IMR-90 (cell line): ENCODE results near the gene LRRC57. TPM values are rescaled to one million over a fixed set of nuclear protein-coding genes. Genes with fewer than 3 reads are reported as not detected.

ENCODE experiments used
- ATAC-seq: fragments of 200-7000 bp; cut with Tn5 transposase; 2 replicates; pipeline ENCODE4 v1.9.1; 2020; ENCODE audit warnings: low read depth, mild to moderate bottlenecking, moderate library complexity
- BruUV-seq: library from RNA; stranded (reverse); fragments of 400-500 nt; replicated peaks from 2 replicates; lab custom pipeline; 2021; lab: Mats Ljungman, UMichigan
- CTCF ChIA-PET: fragments of 300-600 bp; formaldehyde crosslinking; extraction: SDS; loops from one replicate; lab custom pipeline; 2021; ENCODE audit warnings: antibody characterized with exemption; lab: Yijun Ruan, JAX
- POLR2A ChIA-PET: fragments of 300-600 bp; sonication (Branson Sonifier 250); formaldehyde crosslinking; loops from one replicate; lab custom pipeline; 2022; ENCODE audit warnings: antibody characterized with exemption; ENCODE audit not compliant: unreplicated experiment; lab: Charles Lee
- DNase-seq: peaks from one replicate; pipeline ENCODE4 v3.0.0; 2013
- H2AFZ ChIP-seq: replicated peaks from 2 replicates; pipeline ENCODE3; 2013; ENCODE audit warnings: low read length, mild to moderate bottlenecking; ENCODE audit not compliant: poor library complexity
- H2AK5ac ChIP-seq: 2 replicates; pipeline ENCODE4 v1.6.1; 2013; ENCODE audit warnings: low read depth, low read length, inconsistent platforms
- H2AK9ac ChIP-seq: replicated peaks from 2 replicates; pipeline ENCODE3; 2013; ENCODE audit warnings: mild to moderate bottlenecking, low read depth, low read length, moderate library complexity; ENCODE audit not compliant: poor library complexity
- H2BK120ac ChIP-seq: 2 replicates; pipeline ENCODE4 v1.6.1; 2013; ENCODE audit warnings: low read depth, low read length, inconsistent platforms
- H2BK15ac ChIP-seq: 3 replicates; pipeline ENCODE4 v1.6.1; 2013; ENCODE audit warnings: low read depth, low read length, inconsistent platforms
- H2BK20ac ChIP-seq: 2 replicates; pipeline ENCODE4 v1.6.1; 2013; ENCODE audit warnings: low read depth, mild to moderate bottlenecking, inconsistent platforms, low read length, moderate library complexity
- H2BK5ac ChIP-seq: 2 replicates; pipeline ENCODE4 v1.6.1; 2013; ENCODE audit warnings: mild to moderate bottlenecking, low read depth, low read length, inconsistent platforms; ENCODE audit not compliant: poor library complexity, severe bottlenecking
- H3K14ac ChIP-seq: replicated peaks from 2 replicates; pipeline ENCODE4 v1.6.1; 2013; ENCODE audit warnings: low read depth, low read length, inconsistent platforms
- H3K18ac ChIP-seq: 2 replicates; pipeline ENCODE4 v1.6.1; 2013; ENCODE audit warnings: low read depth, low read length, control low read depth
- H3K23ac ChIP-seq: 2 replicates; pipeline ENCODE4 v1.6.1; 2013; ENCODE audit warnings: low read depth, low read length, inconsistent platforms
- H3K27ac ChIP-seq: 2 replicates; pipeline ENCODE4 v1.5.1; 2013; ENCODE audit warnings: mild to moderate bottlenecking, control low read depth, low read length; ENCODE audit not compliant: insufficient read depth
- H3K27me3 ChIP-seq: 2 replicates; pipeline ENCODE4 v1.6.1; 2013; ENCODE audit warnings: low read length; ENCODE audit not compliant: control insufficient read depth, insufficient read depth
- H3K36me3 ChIP-seq: 2 replicates; pipeline ENCODE4 v1.6.1; 2013; ENCODE audit warnings: low read length, mixed read lengths; ENCODE audit not compliant: control insufficient read depth, insufficient read depth
- H3K4ac ChIP-seq: 2 replicates; pipeline ENCODE4 v1.6.1; 2013; ENCODE audit warnings: low read depth, low read length, inconsistent platforms
- H3K4me1 ChIP-seq: 2 replicates; pipeline ENCODE4 v1.6.1; 2013; ENCODE audit warnings: low read length, mixed read lengths; ENCODE audit not compliant: control insufficient read depth, insufficient read depth
- H3K4me2 ChIP-seq: 2 replicates; pipeline ENCODE4 v1.6.1; 2013; ENCODE audit warnings: low read depth, mild to moderate bottlenecking, control low read depth, low read length, moderate library complexity
- H3K4me3 ChIP-seq: 2 replicates; pipeline ENCODE4 v1.5.1; 2013; ENCODE audit warnings: low read depth, mild to moderate bottlenecking, control low read depth, low read length, moderate library complexity; ENCODE audit not compliant: insufficient read depth
- H3K56ac ChIP-seq: 2 replicates; pipeline ENCODE4 v1.6.1; 2013; ENCODE audit warnings: low read length, inconsistent platforms; ENCODE audit not compliant: insufficient read depth; ENCODE audit errors: extremely low read depth
- H3K79me1 ChIP-seq, 2 experiments: 2 replicates each; pipeline ENCODE4 v1.6.1; 2013; ENCODE audit warnings: low read length in 2 of 2, inconsistent platforms in 1 of 2, low read depth in 1 of 2
- H3K9ac ChIP-seq: 2 replicates; pipeline ENCODE4 v1.6.1; 2013; ENCODE audit warnings: low read depth, low read length, control low read depth
- H3K9me1 ChIP-seq: 2 replicates; pipeline ENCODE4 v1.6.1; 2013; ENCODE audit warnings: low read length, inconsistent platforms; ENCODE audit not compliant: insufficient read depth
- H3K9me3 ChIP-seq: 2 replicates; pipeline ENCODE4 v1.6.1; 2013; ENCODE audit warnings: low read length; ENCODE audit not compliant: control insufficient read depth, insufficient read depth
- H4K20me1 ChIP-seq: 2 replicates; pipeline ENCODE4 v1.6.1; 2013; ENCODE audit warnings: low read length, inconsistent platforms; ENCODE audit not compliant: insufficient read depth
- H4K5ac ChIP-seq: 2 replicates; pipeline ENCODE4 v1.6.1; 2013; ENCODE audit warnings: mild to moderate bottlenecking, low read depth, low read length, control low read depth
- H4K8ac ChIP-seq, 2 experiments: 2 replicates each; pipeline ENCODE4 v1.6.1; 2013; ENCODE audit warnings: low read depth in 2 of 2, low read length in 2 of 2, control low read depth in 1 of 2, inconsistent platforms in 1 of 2
- H4K91ac ChIP-seq: 2 replicates; pipeline ENCODE4 v1.6.1; 2013; ENCODE audit warnings: low read depth, low read length, inconsistent platforms; ENCODE audit not compliant: insufficient read depth
- BHLHE40 ChIP-seq: fragments of 150-350 bp; IDR thresholded peaks from 2 replicates; pipeline ENCODE4 v1.6.1; 2016; ENCODE audit warnings: mild to moderate bottlenecking, low read depth, low read length
- CHD1 ChIP-seq: IDR thresholded peaks from 2 replicates; pipeline ENCODE4 v1.6.1; 2012; ENCODE audit warnings: low read depth, low read length, improper control_type of control experiment
- CTCF ChIP-seq: conservative IDR thresholded peaks from 2 replicates; pipeline ENCODE4 v1.5.1; 2012; ENCODE audit warnings: mild to moderate bottlenecking, low read depth, low read length, improper control_type of control experiment
- ELK1 ChIP-seq: fragments of 150-350 bp; IDR thresholded peaks from 2 replicates; pipeline ENCODE4 v1.6.1; 2016; ENCODE audit warnings: low read depth, mild to moderate bottlenecking, low read length, moderate library complexity, borderline replicate concordance
- FOS ChIP-seq: fragments of 150-350 bp; IDR thresholded peaks from 2 replicates; pipeline ENCODE4 v1.6.1; 2016; ENCODE audit warnings: low read depth, low read length
- MAFK ChIP-seq: IDR thresholded peaks from 2 replicates; pipeline ENCODE4 v1.6.1; 2012; ENCODE audit warnings: low read depth, low read length, improper control_type of control experiment
- POLR2A ChIP-seq: IDR thresholded peaks from 2 replicates; pipeline ENCODE4 v1.6.1; 2012; ENCODE audit warnings: mild to moderate bottlenecking, low read depth, low read length
- RCOR1 ChIP-seq: IDR thresholded peaks from 2 replicates; pipeline ENCODE4 v1.6.1; 2012; ENCODE audit warnings: mild to moderate bottlenecking, low read length, improper control_type of control experiment; ENCODE audit not compliant: insufficient replicate concordance
- RFX5 ChIP-seq: IDR thresholded peaks from 2 replicates; pipeline ENCODE4 v1.8.0; 2012; ENCODE audit warnings: low read depth, mild to moderate bottlenecking, low read length, moderate library complexity
- SMC3 ChIP-seq: fragments of 150-350 bp; IDR thresholded peaks from 2 replicates; pipeline ENCODE4 v1.6.1; 2016; ENCODE audit warnings: low read depth, mild to moderate bottlenecking, antibody characterized with exemption, low read length, moderate library complexity
- WGBS, 2 experiments: methylation state at CpG; one replicate each; pipeline versions ENCODE4 v1.1.5 to v1.1.7; 2013; ENCODE audit warnings: missing lambda C conversion rate in 2 of 2; ENCODE audit not compliant: insufficient read length in 1 of 2; ENCODE audit errors: extremely low coverage in 2 of 2; 5-methylcytosine and 5-hydroxymethylcytosine counted together
- dilution Hi-C: fragments of 300-500 bp; cut with HindIII; formaldehyde crosslinking; loops from one replicate; pipeline ENCODE4 v1.14.3; 2018; ENCODE audit warnings: low sequenced_read_pairs; ENCODE audit not compliant: unreplicated experiment
- in situ Hi-C: fragments of 300-500 bp; cut with MboI; formaldehyde crosslinking; loops from 3 replicates; pipeline ENCODE4 v1.14.3; 2019; ENCODE audit warnings: low sequenced_read_pairs, inconsistent platforms, mixed read lengths
- intact Hi-C: fragments of 100-400 bp; cut with micrococcal nuclease; formaldehyde crosslinking; loops from 2 replicates; pipeline ENCODE4 v1.10.0; 2022
- polyA plus RNA-seq, 3 experiments: library from polyadenylated mRNA; depleted of rRNA; stranded (reverse); fragments of >200 nt; gene quantifications; 2 replicates each; pipeline ENCODE4 v1.2.3, GENCODE V29; 2012; ENCODE audit warnings: low replicate concordance in 1 of 3
- total RNA-seq: library from RNA; depleted of rRNA; stranded (reverse); fragments of >200 nt; gene quantifications from 2 replicates; pipeline ENCODE4 v1.2.3, GENCODE V29; 2012

LRRC57 gene
- total and polyA plus RNA-seq, 2 of the 4 experiments (the other 2 are of a cell fraction), result 9.5 to 11.3 TPM

- ChIA-PET POLR2A (interaction anchor here (0.5 to 0.6 kb wide), 2 partner anchors 18 to 21 kb away, joined by 4 to 6 read pairs; no protein-coding TSS in a partner anchor), CTCF (interaction anchor here (0.9 kb wide), 2 partner anchors 17 to 55 kb away, joined by 3 read pairs; no protein-coding TSS in a partner anchor)
- Histone ChIP-seq H3K27ac (peak overlapping the region; percentile 58), H4K91ac (no peak overlapping the region), H3K23ac (peak overlapping the region; percentile 25), H3K4me3 (peak overlapping the region; percentile 83), H2BK20ac (no peak overlapping the region), H2BK5ac (peak overlapping the region; percentile 37), H2AK5ac (peak overlapping the region; percentile 65; the same call in 1 of the 2 replicates), H2AFZ (peak overlapping the region; percentile 91), H3K79me1 (peaks cover 18 to 32% of the 10 kb centered on the region in 2 experiments), H3K9me3 (no peaks in the 10 kb centered on the region), H4K8ac (peak overlapping the region; percentile 21 to 73; a peak in 2 of 4 replicates), H4K20me1 (no peaks in the 10 kb centered on the region), H3K56ac (peak overlapping the region; percentile 33; the same call in 1 of the 2 replicates), H3K4me2 (peak overlapping the region; percentile 99), H3K4ac (peak overlapping the region; percentile 81), H2BK15ac (no peak overlapping the region), H2BK120ac (no peak overlapping the region), H3K36me3 (no peaks in the 10 kb centered on the region), H3K14ac (peak overlapping the region; percentile 88), H2AK9ac (peak overlapping the region; percentile 88), H3K27me3 (no peaks in the 10 kb centered on the region), H4K5ac (peak overlapping the region; percentile 86), H3K4me1 (peaks cover 3% of the 10 kb centered on the region; the same call in 1 of the 2 replicates), H3K9me1 (0 out of 2 replicates have a peak, but pooled peaks cover 4% of the 10 kb centered on the region), H3K9ac (peak overlapping the region; percentile 77), H3K18ac (peak overlapping the region; percentile 51; the same call in 1 of the 2 replicates)
- no peak for DNase-seq
- no peak for ATAC-seq
- no TSS peak for BruUV-seq
- no peak for TF ChIP-seq RFX5
- no peak for TF ChIP-seq SMC3
- TF ChIP-seq BHLHE40, result no peak
- TF ChIP-seq MAFK, result no peak
- no peak for TF ChIP-seq CHD1
- TF ChIP-seq POLR2A, result no peak
- no peak for TF ChIP-seq FOS
- no peak for TF ChIP-seq ELK1
- no peak for TF ChIP-seq CTCF
- TF ChIP-seq RCOR1, result no peak
- no CpG with 5 or more reads among the region's 16 CpGs for WGBS, 2 experiments
- intact Hi-C loops, result loop anchor here (5.0 kb wide), 1 partner anchor 76 kb away; no protein-coding TSS in a partner anchor
- dilution Hi-C loops, result no loop called here
- in situ Hi-C loops, result no loop called here
Measured at GRCh38 chr15:42576040-42576594, 27.5 kb upstream of the LRRC57 start.
